Ishikawa (cell line): ENCODE measurements around the gene NXPE3.

Source experiments
- CEBPB ChIP-seq: IDR thresholded peaks from 2 replicates; pipeline ENCODE4 v1.6.1; 2012
- CREB1 ChIP-seq: IDR thresholded peaks from 2 replicates; pipeline ENCODE4 v1.6.1; 2012; ENCODE audit warnings: low read depth
- EGR1 ChIP-seq: IDR thresholded peaks from 2 replicates; pipeline ENCODE4 v1.6.1; 2012
- EP300 ChIP-seq: IDR thresholded peaks from 2 replicates; pipeline ENCODE4 v1.6.1; 2012; ENCODE audit warnings: borderline replicate concordance
- FOXM1 ChIP-seq: IDR thresholded peaks from 2 replicates; pipeline ENCODE4 v1.6.1; 2012; ENCODE audit warnings: low read depth, borderline replicate concordance
- RAD21 ChIP-seq: IDR thresholded peaks from 2 replicates; pipeline ENCODE4 v1.6.1; 2012; ENCODE audit warnings: low read depth
- TAF1 ChIP-seq: IDR thresholded peaks from 2 replicates; pipeline ENCODE4 v1.6.1; 2012; ENCODE audit warnings: low read depth, mild to moderate bottlenecking
- TF ChIP-seq, protein P1 (sequence below): IDR thresholded peaks from 2 replicates; pipeline ENCODE4 v1.6.1; 2012; ENCODE audit warnings: low read depth, mild to moderate bottlenecking

DNA sequence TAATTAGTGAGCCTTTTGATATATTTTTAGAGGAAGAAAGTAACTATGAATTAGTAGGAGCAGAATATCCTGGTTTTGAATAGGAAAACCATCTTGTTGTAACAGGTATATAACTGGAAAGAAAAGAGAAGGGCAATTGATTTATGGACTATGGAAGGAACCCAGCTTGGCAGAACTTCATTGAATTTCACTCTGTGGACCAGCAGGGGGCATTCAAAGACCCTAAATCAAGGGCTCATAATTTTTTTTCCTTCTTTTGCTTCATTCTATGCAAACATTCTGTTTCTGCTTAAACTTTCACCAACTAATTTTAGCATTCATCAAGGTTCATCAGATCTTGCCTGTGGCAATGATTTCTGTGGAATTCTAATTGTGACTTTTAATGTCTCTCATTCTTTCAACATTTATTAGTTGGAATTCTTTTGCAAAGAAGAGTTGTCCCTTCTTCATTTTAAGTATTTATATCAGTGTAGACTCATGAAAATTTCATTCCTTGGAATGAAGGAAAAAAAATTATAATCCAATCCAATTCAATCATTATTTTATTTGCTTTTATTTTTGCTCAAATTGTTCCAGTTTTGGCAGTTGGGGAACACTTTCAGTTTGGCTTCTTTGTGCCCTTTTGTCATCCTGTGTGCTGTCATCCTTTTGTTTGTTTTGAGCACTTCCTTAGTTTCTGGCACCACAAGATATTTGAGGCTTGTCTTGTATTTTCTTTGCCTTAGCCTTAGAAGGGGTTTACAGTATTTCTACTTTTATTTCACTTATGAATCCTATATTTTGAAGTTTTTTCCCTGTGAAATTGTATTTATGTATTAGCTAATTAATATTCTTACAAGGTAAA, 30.4 kb downstream of the NXPE3 start:
- no peak for TF ChIP-seq EGR1
- no peak for TF ChIP-seq TAF1
- no peak for TF ChIP-seq CREB1
- TF ChIP-seq, protein P1, sequence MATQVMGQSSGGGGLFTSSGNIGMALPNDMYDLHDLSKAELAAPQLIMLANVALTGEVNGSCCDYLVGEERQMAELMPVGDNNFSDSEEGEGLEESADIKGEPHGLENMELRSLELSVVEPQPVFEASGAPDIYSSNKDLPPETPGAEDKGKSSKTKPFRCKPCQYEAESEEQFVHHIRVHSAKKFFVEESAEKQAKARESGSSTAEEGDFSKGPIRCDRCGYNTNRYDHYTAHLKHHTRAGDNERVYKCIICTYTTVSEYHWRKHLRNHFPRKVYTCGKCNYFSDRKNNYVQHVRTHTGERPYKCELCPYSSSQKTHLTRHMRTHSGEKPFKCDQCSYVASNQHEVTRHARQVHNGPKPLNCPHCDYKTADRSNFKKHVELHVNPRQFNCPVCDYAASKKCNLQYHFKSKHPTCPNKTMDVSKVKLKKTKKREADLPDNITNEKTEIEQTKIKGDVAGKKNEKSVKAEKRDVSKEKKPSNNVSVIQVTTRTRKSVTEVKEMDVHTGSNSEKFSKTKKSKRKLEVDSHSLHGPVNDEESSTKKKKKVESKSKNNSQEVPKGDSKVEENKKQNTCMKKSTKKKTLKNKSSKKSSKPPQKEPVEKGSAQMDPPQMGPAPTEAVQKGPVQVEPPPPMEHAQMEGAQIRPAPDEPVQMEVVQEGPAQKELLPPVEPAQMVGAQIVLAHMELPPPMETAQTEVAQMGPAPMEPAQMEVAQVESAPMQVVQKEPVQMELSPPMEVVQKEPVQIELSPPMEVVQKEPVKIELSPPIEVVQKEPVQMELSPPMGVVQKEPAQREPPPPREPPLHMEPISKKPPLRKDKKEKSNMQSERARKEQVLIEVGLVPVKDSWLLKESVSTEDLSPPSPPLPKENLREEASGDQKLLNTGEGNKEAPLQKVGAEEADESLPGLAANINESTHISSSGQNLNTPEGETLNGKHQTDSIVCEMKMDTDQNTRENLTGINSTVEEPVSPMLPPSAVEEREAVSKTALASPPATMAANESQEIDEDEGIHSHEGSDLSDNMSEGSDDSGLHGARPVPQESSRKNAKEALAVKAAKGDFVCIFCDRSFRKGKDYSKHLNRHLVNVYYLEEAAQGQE = no peak
- no peak for TF ChIP-seq EP300
- TF ChIP-seq RAD21 = peak; percentile 71
- TF ChIP-seq FOXM1 = no peak
- no peak for TF ChIP-seq CEBPB
